HL-60 (cell line): Measurements from ENCODE around the gene MLC1.

Experiments
- DNase-seq, 2 experiments: peaks; one replicate each; pipeline ENCODE4 v3.0.0-alpha.2; 2010 to 2020; ENCODE audit warnings: low read depth in 1 of 2, low spot score in 1 of 2
- H3K27ac ChIP-seq: fragments of 250-450 bp; sonication (Bioruptor Pico); replicated peaks from 2 replicates; pipeline ENCODE4 v1.5.1; 2020; ENCODE audit warnings: mild to moderate bottlenecking, moderate library complexity
- H3K27me3 ChIP-seq: fragments of 250-450 bp; sonication (Bioruptor Pico); 2 replicates; pipeline ENCODE4 v1.5.1; 2021; ENCODE audit warnings: mild to moderate bottlenecking, moderate library complexity; ENCODE audit not compliant: insufficient read depth, poor library complexity, severe bottlenecking
- H3K4me3 ChIP-seq: replicated peaks from 2 replicates; pipeline ENCODE4 v1.5.1; 2011; ENCODE audit warnings: mild to moderate bottlenecking, control low read depth, low read length; ENCODE audit not compliant: insufficient read depth
- GABPA ChIP-seq: IDR thresholded peaks from 2 replicates; pipeline ENCODE4 v1.6.1; 2012; ENCODE audit warnings: low read depth
- POLR2AphosphoS5 ChIP-seq: IDR thresholded peaks from 2 replicates; pipeline ENCODE4 v1.6.1; 2012; ENCODE audit warnings: low read depth
- SPI1 ChIP-seq: IDR thresholded peaks from 2 replicates; pipeline ENCODE4 v1.6.1; 2012; ENCODE audit warnings: low read depth, mild to moderate bottlenecking, borderline replicate concordance
- TF ChIP-seq, protein P1 (sequence below): IDR thresholded peaks from one replicate; pipeline ENCODE4 v1.5.1; 2011; ENCODE audit warnings: low read length, control low read depth, inconsistent platforms; ENCODE audit not compliant: insufficient read depth
- TF ChIP-seq, protein P2 (sequence below): IDR thresholded peaks from 2 replicates; pipeline ENCODE4 v1.6.1; 2012; ENCODE audit warnings: low read depth; ENCODE audit not compliant: insufficient replicate concordance

The MLC1 gene

DNA sequence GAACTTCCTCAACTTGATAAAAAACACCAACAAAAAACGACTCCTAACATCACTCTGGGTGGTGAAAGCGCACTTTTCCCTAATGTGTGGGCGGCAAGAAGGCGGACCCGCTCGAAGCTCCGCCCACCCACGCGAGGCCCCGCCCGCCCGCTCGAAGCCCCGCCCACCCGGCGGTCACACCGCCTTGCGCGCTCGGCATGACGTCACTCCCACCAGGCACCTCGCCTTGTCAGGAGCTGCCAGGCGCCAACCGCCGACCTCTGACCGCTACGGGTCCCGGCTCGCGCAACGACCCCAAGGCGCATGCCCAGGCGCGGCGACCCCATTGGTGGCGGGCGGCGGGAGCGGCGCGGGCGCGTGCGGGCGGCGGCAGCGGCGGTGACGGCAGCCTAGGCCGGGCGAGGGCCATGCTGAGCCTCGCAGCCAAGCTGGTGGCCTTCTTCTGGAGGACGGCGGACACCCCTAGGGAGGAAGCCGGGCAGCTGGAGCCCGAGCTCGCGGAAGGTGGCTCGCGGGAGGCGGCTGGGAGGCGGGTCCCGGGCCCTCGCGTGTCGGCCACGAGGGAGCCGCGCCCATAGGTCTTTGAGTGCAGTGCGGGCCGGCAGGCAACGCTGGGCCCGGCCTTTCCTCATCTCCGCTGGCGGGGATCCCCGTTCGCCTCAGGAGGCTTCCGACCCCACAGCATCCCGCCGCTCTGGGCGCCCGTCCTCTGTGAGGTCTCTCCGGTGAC is 4.6 kb upstream of the MLC1 start, which contains the start of gene MOV10L1:
MOV10L1 (plus strand) TSS at position 325 of the 730 bp plus-strand sequence; CDS start at position 408, 83 bp downstream.
- DNase-seq: no peak
- H3K27me3 ChIP-seq: no peaks in the 10 kb centered on the region
- no peak within 1 kb of the TSS for H3K4me3 ChIP-seq
- TF ChIP-seq GABPA (no peak), POLR2AphosphoS5 (no peak), SPI1 (no peak)
- TF ChIP-seq, protein P1, sequence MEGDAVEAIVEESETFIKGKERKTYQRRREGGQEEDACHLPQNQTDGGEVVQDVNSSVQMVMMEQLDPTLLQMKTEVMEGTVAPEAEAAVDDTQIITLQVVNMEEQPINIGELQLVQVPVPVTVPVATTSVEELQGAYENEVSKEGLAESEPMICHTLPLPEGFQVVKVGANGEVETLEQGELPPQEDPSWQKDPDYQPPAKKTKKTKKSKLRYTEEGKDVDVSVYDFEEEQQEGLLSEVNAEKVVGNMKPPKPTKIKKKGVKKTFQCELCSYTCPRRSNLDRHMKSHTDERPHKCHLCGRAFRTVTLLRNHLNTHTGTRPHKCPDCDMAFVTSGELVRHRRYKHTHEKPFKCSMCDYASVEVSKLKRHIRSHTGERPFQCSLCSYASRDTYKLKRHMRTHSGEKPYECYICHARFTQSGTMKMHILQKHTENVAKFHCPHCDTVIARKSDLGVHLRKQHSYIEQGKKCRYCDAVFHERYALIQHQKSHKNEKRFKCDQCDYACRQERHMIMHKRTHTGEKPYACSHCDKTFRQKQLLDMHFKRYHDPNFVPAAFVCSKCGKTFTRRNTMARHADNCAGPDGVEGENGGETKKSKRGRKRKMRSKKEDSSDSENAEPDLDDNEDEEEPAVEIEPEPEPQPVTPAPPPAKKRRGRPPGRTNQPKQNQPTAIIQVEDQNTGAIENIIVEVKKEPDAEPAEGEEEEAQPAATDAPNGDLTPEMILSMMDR: no peak
- TF ChIP-seq, protein P2, sequence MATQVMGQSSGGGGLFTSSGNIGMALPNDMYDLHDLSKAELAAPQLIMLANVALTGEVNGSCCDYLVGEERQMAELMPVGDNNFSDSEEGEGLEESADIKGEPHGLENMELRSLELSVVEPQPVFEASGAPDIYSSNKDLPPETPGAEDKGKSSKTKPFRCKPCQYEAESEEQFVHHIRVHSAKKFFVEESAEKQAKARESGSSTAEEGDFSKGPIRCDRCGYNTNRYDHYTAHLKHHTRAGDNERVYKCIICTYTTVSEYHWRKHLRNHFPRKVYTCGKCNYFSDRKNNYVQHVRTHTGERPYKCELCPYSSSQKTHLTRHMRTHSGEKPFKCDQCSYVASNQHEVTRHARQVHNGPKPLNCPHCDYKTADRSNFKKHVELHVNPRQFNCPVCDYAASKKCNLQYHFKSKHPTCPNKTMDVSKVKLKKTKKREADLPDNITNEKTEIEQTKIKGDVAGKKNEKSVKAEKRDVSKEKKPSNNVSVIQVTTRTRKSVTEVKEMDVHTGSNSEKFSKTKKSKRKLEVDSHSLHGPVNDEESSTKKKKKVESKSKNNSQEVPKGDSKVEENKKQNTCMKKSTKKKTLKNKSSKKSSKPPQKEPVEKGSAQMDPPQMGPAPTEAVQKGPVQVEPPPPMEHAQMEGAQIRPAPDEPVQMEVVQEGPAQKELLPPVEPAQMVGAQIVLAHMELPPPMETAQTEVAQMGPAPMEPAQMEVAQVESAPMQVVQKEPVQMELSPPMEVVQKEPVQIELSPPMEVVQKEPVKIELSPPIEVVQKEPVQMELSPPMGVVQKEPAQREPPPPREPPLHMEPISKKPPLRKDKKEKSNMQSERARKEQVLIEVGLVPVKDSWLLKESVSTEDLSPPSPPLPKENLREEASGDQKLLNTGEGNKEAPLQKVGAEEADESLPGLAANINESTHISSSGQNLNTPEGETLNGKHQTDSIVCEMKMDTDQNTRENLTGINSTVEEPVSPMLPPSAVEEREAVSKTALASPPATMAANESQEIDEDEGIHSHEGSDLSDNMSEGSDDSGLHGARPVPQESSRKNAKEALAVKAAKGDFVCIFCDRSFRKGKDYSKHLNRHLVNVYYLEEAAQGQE: no peak
- H3K27ac ChIP-seq: no peak within 1 kb of the TSS

DNA sequence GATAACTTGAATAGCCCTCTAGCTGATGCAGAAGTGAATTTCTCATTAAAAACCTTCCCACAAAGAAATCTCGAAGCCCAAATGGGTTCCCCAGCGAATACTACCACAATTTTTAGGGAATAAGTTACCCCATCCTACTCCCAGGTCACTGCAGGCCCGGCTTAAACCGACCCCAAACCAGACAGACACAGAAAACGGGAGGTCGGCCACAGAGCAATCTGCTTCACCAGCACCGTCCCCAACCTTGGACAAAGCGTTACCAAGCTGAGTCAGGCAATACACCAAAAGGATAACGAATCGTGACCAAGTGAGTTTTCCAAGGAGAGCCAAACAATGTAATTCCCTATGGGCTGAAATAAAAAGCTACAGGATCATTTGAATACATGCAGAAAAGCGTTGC is 4.0 kb upstream of the MLC1 start:
- DNase-seq: no peak
- Histone ChIP-seq H3K4me3 (no peak overlapping the region), H3K27ac (no peak overlapping the region), H3K27me3 (no peaks in the 10 kb centered on the region)
- no peak for TF ChIP-seq GABPA
- no peak for TF ChIP-seq SPI1
- TF ChIP-seq POLR2AphosphoS5: no peak
- TF ChIP-seq, protein P2: no peak
- TF ChIP-seq, protein P1: no peak

DNA sequence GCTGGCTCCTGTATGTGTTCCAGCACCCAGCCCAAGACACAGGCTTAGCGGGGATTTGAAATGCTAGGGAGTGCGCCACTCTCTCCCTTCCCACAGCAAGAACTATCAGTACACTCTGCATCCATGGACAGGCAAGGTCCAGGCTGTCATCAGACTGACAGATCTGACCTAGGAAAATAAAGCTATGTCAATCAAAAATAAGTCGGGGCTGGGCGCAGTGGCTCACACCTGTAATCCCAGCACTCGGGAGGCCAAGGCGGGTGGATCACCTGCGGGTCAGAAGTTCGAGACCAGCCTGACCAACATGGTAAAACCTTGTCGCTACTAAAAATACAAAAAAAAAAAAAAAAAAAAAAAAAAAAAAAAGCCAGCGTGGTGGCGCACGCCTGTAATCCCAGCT is 2.9 kb upstream of the MLC1 start:
- H3K27me3 ChIP-seq: no peaks in the 10 kb centered on the region
- TF ChIP-seq POLR2AphosphoS5 (no peak), SPI1 (no peak), GABPA (no peak)
- TF ChIP-seq, protein P2: no peak
- TF ChIP-seq, protein P1: no peak
- no peak overlapping the region for H3K27ac ChIP-seq
- no peak for DNase-seq
- H3K4me3 ChIP-seq: no peak overlapping the region
